Measurements from ENCODE around the gene SCNM1. TPM values are rescaled to one million over a fixed set of nuclear protein-coding genes. Genes with fewer than 3 reads are reported as not detected.
A peak's percentile ranks its signal among the peaks of the same experiment; 100 is the strongest.

The SCNM1 gene
- total and polyA plus RNA-seq, 9 of the 15 experiments (the other 6 are each of a cell fraction or from before 2014, with no cell fraction given), result 17.2 to 204 (median 63.0) TPM

- TF ChIP-seq CBX3 (IDR thresholded peaks at IDR 0.05; ENCODE audit: borderline replicate concordance in 1 of 2, low read length in 2 of 2), result peak in 1 of 2 experiments; percentile 2; a peak in 1 of 3 replicates
- TF ChIP-seq FOSL1 (tag; conservative IDR thresholded peaks at IDR 0.05), result peak; percentile 35; the same call in 1 of the 2 replicates
Observed at GRCh38 chr1:151197863-151198253, 31.9 kb downstream of the SCNM1 start (continued).

- DNase-seq (ENCODE audit: extremely low read depth in 1 of 4, low spot score in 3 of 4) (peak; percentile 94 to 97 (median 96)), ATAC-seq (peak; percentile 88), FAIRE-seq (peak; percentile 93)
- H3K27ac ChIP-seq (ENCODE audit: extremely low read depth, low read depth, low read length), result peak within 1 kb of the TSS; percentile 81
- no peaks in the 10 kb centered on the region for H3K9me1 ChIP-seq (ENCODE audit: control insufficient read depth, insufficient read depth, low read length)
- H3K9ac ChIP-seq (ENCODE audit: insufficient read depth in 1 of 2, low read depth in 2 of 2, low read length in 2 of 2), result peak within 1 kb of the TSS; percentile 81 to 97
- peak within 1 kb of the TSS; percentile 91 for H2AFZ ChIP-seq (ENCODE audit: low read depth, low read length)
- peaks cover 11 to 15% of the 10 kb centered on the region in 2 experiments; a peak in 4 of 5 replicates for H3K4me1 ChIP-seq (replicated peaks in 1 of 2; ENCODE audit: control insufficient read depth in 2 of 2, insufficient read depth in 2 of 2, low read length in 2 of 2)
- ChIA-PET CTCF (ENCODE audit: low intra/inter-chr PET ratio) (interaction anchor here (0.7 kb wide), 1 partner anchor 657 kb away, joined by 4 read pairs; no protein-coding TSS in a partner anchor), POLR2A (interaction anchor here (1.0 kb wide), 1 partner anchor 18 kb away, joined by 3 read pairs; no protein-coding TSS in a partner anchor)
- in situ Hi-C loops (cut with MboI), result no loop called here
- H4K20me1 ChIP-seq (replicated peaks; ENCODE audit: control insufficient read depth, insufficient read depth, low read length), result no peaks in the 10 kb centered on the region
- 29% methylated on average over 55 of the region's 60 CpGs for WGBS (ENCODE audit: insufficient coverage, low coverage, missing lambda C conversion rate)
- intact Hi-C loops (cut with micrococcal nuclease), result loop anchor here (10.0 kb wide), 1 partner anchor 186 kb away; no protein-coding TSS in a partner anchor
- H3K4me2 ChIP-seq (ENCODE audit: insufficient read depth, low read length), result peak within 1 kb of the TSS; percentile 83
- H3K36me3 ChIP-seq (ENCODE audit: control insufficient read depth, insufficient read depth, low read length), result peaks cover 14% of the 10 kb centered on the region; the same call in 2 of the 3 replicates
- H3K9me3 ChIP-seq (replicated peaks; ENCODE audit: control insufficient read depth, insufficient read depth, low read depth, low read length), result no peaks in the 10 kb centered on the region
- no peaks in the 10 kb centered on the region for H3K27me3 ChIP-seq (ENCODE audit: control insufficient read depth in 2 of 2, insufficient read depth in 2 of 2, low read length in 2 of 2)
- peak within 1 kb of the TSS; percentile 56 for H3K4me3 ChIP-seq
- H3K79me2 ChIP-seq (ENCODE audit: control insufficient read depth, insufficient read depth, low read length), result peaks cover 36% of the 10 kb centered on the region
- TSS peak; percentile 71 for BruUV-seq (replicated peaks)
- TF ChIP-seq YY1 (IDR thresholded peaks at IDR 0.05; ENCODE audit: borderline replicate concordance in 1 of 3, control insufficient read depth in 1 of 3, extremely low read depth in 1 of 3, insufficient read depth in 3 of 3, insufficient read length in 1 of 3, insufficient replicate concordance in 2 of 3, low read depth in 1 of 3, low read length in 2 of 3), result peak; percentile 60 to 92 (median 79)
- no peak for TF ChIP-seq RBM15 (IDR thresholded peaks at IDR 0.05; ENCODE audit: insufficient read depth, low read length)
- no peak for TF ChIP-seq MTA1 (IDR thresholded peaks at IDR 0.05; ENCODE audit: borderline replicate concordance)
- TF ChIP-seq GATAD2B (IDR thresholded peaks at IDR 0.05; ENCODE audit: borderline replicate concordance), result peak; percentile 41; the same call in 1 of the 2 replicates
- TF ChIP-seq, protein P1, sequence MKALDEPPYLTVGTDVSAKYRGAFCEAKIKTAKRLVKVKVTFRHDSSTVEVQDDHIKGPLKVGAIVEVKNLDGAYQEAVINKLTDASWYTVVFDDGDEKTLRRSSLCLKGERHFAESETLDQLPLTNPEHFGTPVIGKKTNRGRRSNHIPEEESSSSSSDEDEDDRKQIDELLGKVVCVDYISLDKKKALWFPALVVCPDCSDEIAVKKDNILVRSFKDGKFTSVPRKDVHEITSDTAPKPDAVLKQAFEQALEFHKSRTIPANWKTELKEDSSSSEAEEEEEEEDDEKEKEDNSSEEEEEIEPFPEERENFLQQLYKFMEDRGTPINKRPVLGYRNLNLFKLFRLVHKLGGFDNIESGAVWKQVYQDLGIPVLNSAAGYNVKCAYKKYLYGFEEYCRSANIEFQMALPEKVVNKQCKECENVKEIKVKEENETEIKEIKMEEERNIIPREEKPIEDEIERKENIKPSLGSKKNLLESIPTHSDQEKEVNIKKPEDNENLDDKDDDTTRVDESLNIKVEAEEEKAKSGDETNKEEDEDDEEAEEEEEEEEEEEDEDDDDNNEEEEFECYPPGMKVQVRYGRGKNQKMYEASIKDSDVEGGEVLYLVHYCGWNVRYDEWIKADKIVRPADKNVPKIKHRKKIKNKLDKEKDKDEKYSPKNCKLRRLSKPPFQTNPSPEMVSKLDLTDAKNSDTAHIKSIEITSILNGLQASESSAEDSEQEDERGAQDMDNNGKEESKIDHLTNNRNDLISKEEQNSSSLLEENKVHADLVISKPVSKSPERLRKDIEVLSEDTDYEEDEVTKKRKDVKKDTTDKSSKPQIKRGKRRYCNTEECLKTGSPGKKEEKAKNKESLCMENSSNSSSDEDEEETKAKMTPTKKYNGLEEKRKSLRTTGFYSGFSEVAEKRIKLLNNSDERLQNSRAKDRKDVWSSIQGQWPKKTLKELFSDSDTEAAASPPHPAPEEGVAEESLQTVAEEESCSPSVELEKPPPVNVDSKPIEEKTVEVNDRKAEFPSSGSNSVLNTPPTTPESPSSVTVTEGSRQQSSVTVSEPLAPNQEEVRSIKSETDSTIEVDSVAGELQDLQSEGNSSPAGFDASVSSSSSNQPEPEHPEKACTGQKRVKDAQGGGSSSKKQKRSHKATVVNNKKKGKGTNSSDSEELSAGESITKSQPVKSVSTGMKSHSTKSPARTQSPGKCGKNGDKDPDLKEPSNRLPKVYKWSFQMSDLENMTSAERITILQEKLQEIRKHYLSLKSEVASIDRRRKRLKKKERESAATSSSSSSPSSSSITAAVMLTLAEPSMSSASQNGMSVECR (CRISPR knock-in tag; IDR thresholded peaks at IDR 0.05), result no peak; the same call in 1 of the 2 replicates
- TF ChIP-seq SIN3A (IDR thresholded peaks at IDR 0.05; ENCODE audit: borderline replicate concordance in 2 of 2, control insufficient read depth in 1 of 2, low read depth in 2 of 2, low read length in 2 of 2), result 0 out of 4 replicates have a peak, but pooled peaks of 1 of the 2 experiments have one; percentile 45
- peak; percentile 85 for TF ChIP-seq BHLHE40 (IDR thresholded peaks at IDR 0.05; ENCODE audit: low read length)
- 0 out of 2 replicates have a peak, but pooled peaks have one; percentile 29 for TF ChIP-seq NFRKB (IDR thresholded peaks at IDR 0.05; ENCODE audit: low read depth)
- no peak for TF ChIP-seq HDAC1 (IDR thresholded peaks at IDR 0.05)
Observed at GRCh38 chr1:151198254-151199127, 32.5 kb downstream of the SCNM1 start, which contains the start of gene PIP5K1A. Gene PIP5K1A (plus strand): TSS chr1:151198552. CDS start chr1:151198997, 445 bp downstream.
